GM12878 (cell line): ENCODE data around the gene GARIN5A. TPM values are rescaled to one million over a fixed set of nuclear protein-coding genes. Genes with fewer than 3 reads are reported as not detected.
A peak's percentile ranks its signal among the peaks of the same experiment; 100 is the strongest.

Experiments
- ATAC-seq: fragments of 200-7000 bp; cut with Tn5 transposase; 3 replicates; pipeline ENCODE4 v1.9.1; 2020; ENCODE audit warnings: mild to moderate bottlenecking, moderate library complexity
- BruUV-seq: library from RNA; stranded (reverse); fragments of 400-500 nt; replicated peaks from 2 replicates; lab custom pipeline; 2021; lab: Mats Ljungman, UMichigan
- CTCF ChIA-PET: fragments of 300-600 bp; sonication (Branson Sonifier 250); formaldehyde crosslinking; extraction: SDS; loops from one replicate; lab custom pipeline; 2021; ENCODE audit warnings: inconsistent platforms; lab: Yijun Ruan, JAX
- POLR2A ChIA-PET: fragments of 350-600 bp; formaldehyde crosslinking; extraction: SDS; loops from one replicate; lab custom pipeline; 2021; ENCODE audit warnings: inconsistent platforms; lab: Charles Lee
- RAD21 ChIA-PET: fragments of 300-600 bp; sonication (Branson Sonifier 250); formaldehyde crosslinking; loops from one replicate; lab custom pipeline; 2023; ENCODE audit warnings: antibody characterized with exemption; ENCODE audit not compliant: unreplicated experiment; lab: Charles Lee
- SMC1A ChIA-PET: fragments of 300-600 bp; sonication (Branson Sonifier 250); formaldehyde crosslinking; loops from one replicate; lab custom pipeline; 2023; ENCODE audit not compliant: unreplicated experiment, uncharacterized antibody; lab: Charles Lee
- DNase-seq: peaks from one replicate; pipeline ENCODE4 v3.0.0-alpha.2; 2011; ENCODE audit warnings: low read depth, low spot score
- FAIRE-seq: peaks from 3 replicates; lab custom pipeline; 2011; peaks lifted over from hg19 to GRCh38; lab: Jason Lieb, UNC
- H2AFZ ChIP-seq: 2 replicates; pipeline ENCODE4 v1.6.0; 2011; ENCODE audit warnings: low read depth, low read length, control low read depth; ENCODE audit not compliant: control insufficient read depth
- H3K27ac ChIP-seq: 2 replicates; pipeline ENCODE4 v1.5.1; 2011; ENCODE audit warnings: control low read depth; ENCODE audit not compliant: control insufficient read depth, insufficient read depth
- H3K27me3 ChIP-seq, 2 experiments: replicated peaks in 1 of 2; 2 replicates each; pipeline versions ENCODE4 v1.6.0 to v1.6.1; 2011; ENCODE audit warnings: low read length in 1 of 2; ENCODE audit not compliant: control insufficient read depth in 2 of 2, insufficient read depth in 2 of 2
- H3K36me3 ChIP-seq, 2 experiments: 2 replicates each; pipeline ENCODE4 v1.5.1; 2011; ENCODE audit warnings: low read length in 1 of 2; ENCODE audit not compliant: control insufficient read depth in 2 of 2, insufficient read depth in 2 of 2
- H3K4me1 ChIP-seq: 2 replicates; pipeline ENCODE4 v1.6.1; 2011; ENCODE audit warnings: mild to moderate bottlenecking, low read length, moderate library complexity, mixed read lengths; ENCODE audit not compliant: control insufficient read depth, insufficient read depth
- H3K4me2 ChIP-seq: 2 replicates; pipeline ENCODE4 v1.6.0; 2011; ENCODE audit warnings: control low read depth; ENCODE audit not compliant: control insufficient read depth, insufficient read depth
- H3K4me3 ChIP-seq: fragments of 200-600 bp; sonication (generic); 2 replicates; pipeline ENCODE4 v1.5.1; 2016
- H3K79me2 ChIP-seq: 2 replicates; pipeline ENCODE4 v1.6.0; 2011; ENCODE audit warnings: low read length; ENCODE audit not compliant: control insufficient read depth, insufficient read depth
- H3K9ac ChIP-seq: 2 replicates; pipeline ENCODE4 v1.8.0; 2011; ENCODE audit warnings: low read length, control low read depth, mixed read lengths; ENCODE audit not compliant: control insufficient read depth, insufficient read depth
- H3K9me3 ChIP-seq: replicated peaks from 3 replicates; pipeline ENCODE4 v1.5.1; 2011; ENCODE audit warnings: mild to moderate bottlenecking, low read length; ENCODE audit not compliant: control insufficient read depth, insufficient read depth
- H4K20me1 ChIP-seq: 2 replicates; pipeline ENCODE4 v1.6.0; 2011; ENCODE audit not compliant: control insufficient read depth, insufficient read depth
- ATF7 ChIP-seq: fragments of 450-650 bp; IDR thresholded peaks from 2 replicates; pipeline ENCODE4 v1.6.1; 2016; ENCODE audit warnings: low read depth, mild to moderate bottlenecking
- BHLHE40 ChIP-seq, 2 experiments: fragments of 450-650 bp in 1 of 2; IDR thresholded peaks; 2 replicates each; pipeline ENCODE4 v1.6.1; 2011 to 2017; ENCODE audit warnings: low read depth in 2 of 2, borderline replicate concordance in 1 of 2, improper control_type of control experiment in 1 of 2, low read length in 1 of 2, mild to moderate bottlenecking in 1 of 2
- CHD4 ChIP-seq: fragments of 200-600 bp; sonication (generic); IDR thresholded peaks from 2 replicates; pipeline ENCODE4 v1.6.1; 2016; ENCODE audit warnings: mild to moderate bottlenecking
- ETV6 ChIP-seq, 2 experiments: fragments of 450-650 bp in 1 of 2; IDR thresholded peaks in 1 of 2; conservative IDR thresholded peaks in 1 of 2; 2 replicates each; pipeline ENCODE4 v1.6.1; 2014; ENCODE audit warnings: antibody characterized with exemption in 1 of 2, borderline replicate concordance in 1 of 2, low read depth in 1 of 2, mild to moderate bottlenecking in 1 of 2, moderate library complexity in 1 of 2
- IRF4 ChIP-seq: IDR thresholded peaks from 2 replicates; pipeline ENCODE4 v1.6.1; 2011; ENCODE audit warnings: low read depth, low read length
- JUNB ChIP-seq: IDR thresholded peaks from 2 replicates; pipeline ENCODE4 v1.6.1; 2016; ENCODE audit warnings: antibody characterized with exemption, mild to moderate bottlenecking
- PAX5 ChIP-seq: IDR thresholded peaks from 2 replicates; pipeline ENCODE4 v1.6.1; 2011; ENCODE audit warnings: low read depth, low read length, borderline replicate concordance
- POLR2AphosphoS2 ChIP-seq: IDR thresholded peaks from 2 replicates; pipeline ENCODE4 v1.6.1; 2011; ENCODE audit warnings: low read depth, mild to moderate bottlenecking, low read length, improper control_type of control experiment, moderate library complexity
- RFX5 ChIP-seq: IDR thresholded peaks from 2 replicates; pipeline ENCODE4 v1.6.1; 2011; ENCODE audit warnings: low read depth, low read length, improper control_type of control experiment
- RUNX3 ChIP-seq: IDR thresholded peaks from 2 replicates; pipeline ENCODE4 v1.6.1; 2012; ENCODE audit warnings: low read length, inconsistent platforms
- SMARCA5 ChIP-seq: fragments of 450-650 bp; IDR thresholded peaks from 2 replicates; pipeline ENCODE4 v1.6.1; 2017; ENCODE audit warnings: mild to moderate bottlenecking
- ZNF217 ChIP-seq: fragments of 450-650 bp; IDR thresholded peaks from 2 replicates; pipeline ENCODE4 v1.6.1; 2017; ENCODE audit warnings: antibody characterized with exemption, mild to moderate bottlenecking
- ZNF24 ChIP-seq: fragments of 450-650 bp; IDR thresholded peaks from 2 replicates; pipeline ENCODE4 v1.6.1; 2017; ENCODE audit warnings: antibody characterized with exemption, mild to moderate bottlenecking
- WGBS: methylation state at CpG from one replicate; pipeline ENCODE4 v1.1.6; 2016; ENCODE audit warnings: low lambda C conversion rate; ENCODE audit not compliant: insufficient replicate concordance, insufficient coverage; ENCODE audit errors: missing lambda C conversion rate; 5-methylcytosine and 5-hydroxymethylcytosine counted together
- in situ Hi-C: fragments of 300-500 bp; cut with MboI; formaldehyde crosslinking; loops from 9 replicates; pipeline ENCODE4 v1.14.3; 2018; ENCODE audit warnings: mixed read lengths
- intact Hi-C: fragments of 100-400 bp; cut with micrococcal nuclease; formaldehyde crosslinking; loops from one replicate; pipeline ENCODE4 v1.14.2; 2022; ENCODE audit not compliant: unreplicated experiment
- polyA plus RNA-seq, 11 experiments: library from polyadenylated mRNA; depleted of rRNA in 4 of 11; unstranded in 6 of 11; stranded (reverse) in 5 of 11; fragments of >200 nt; fragmentation: Nextera tagmentation in 4 of 11; fragmentation: Illumina TruSeq in 1 of 11; extraction: Ambion mirVana in 4 of 11; extraction: Trizol in 1 of 11; gene quantifications; 1 replicate in 1 of 11; 2 replicates in 10 of 11; pipeline versions ENCODE4 v1.2.1 to v1.2.3, GENCODE V29; 2011 to 2016; ENCODE audit warnings: inconsistent platforms in 2 of 11, missing spikeins in 2 of 11, low read depth in 1 of 11
- total RNA-seq, 4 experiments: library from RNA; depleted of rRNA in 3 of 4; stranded (reverse); fragments of >200 nt in 3 of 4; fragmentation: Illumina TruSeq in 1 of 4; extraction: Trizol in 1 of 4; gene quantifications; 2 replicates each; pipeline versions ENCODE4 v1.2.1 to v1.2.3, GENCODE V29; 2013 to 2021
- TF ChIP-seq, protein P1 (sequence below): fragments of 450-650 bp; IDR thresholded peaks from 2 replicates; pipeline ENCODE4 v1.6.1; 2017; ENCODE audit warnings: borderline replicate concordance
- TF ChIP-seq, protein P2 (sequence below): fragments of 150-350 bp; IDR thresholded peaks from 2 replicates; pipeline ENCODE4 v1.6.1; 2014; ENCODE audit warnings: mild to moderate bottlenecking, low read depth, low read length
- TF ChIP-seq, protein P3 (sequence below): fragments of 450-650 bp; IDR thresholded peaks from 2 replicates; pipeline ENCODE4 v1.6.1; 2014; ENCODE audit warnings: mild to moderate bottlenecking
- TF ChIP-seq, protein P4 (sequence below), 3 experiments: IDR thresholded peaks in 2 of 3; conservative IDR thresholded peaks in 1 of 3; 2 replicates each; pipeline ENCODE4 v1.5.1; 2011; ENCODE audit warnings: low read depth in 3 of 3, low read length in 3 of 3, mild to moderate bottlenecking in 3 of 3, control low read depth in 2 of 3, moderate library complexity in 2 of 3, inconsistent platforms in 1 of 3, mixed read lengths in 1 of 3; ENCODE audit not compliant: control insufficient read depth in 2 of 3, insufficient read depth in 1 of 3; ENCODE audit errors: extremely low read depth in 1 of 3

The GARIN5A gene
- total and polyA plus RNA-seq, 10 of the 15 experiments (the other 5 are each of a cell fraction or from before 2014, with no cell fraction given), result 0.18 to 1.2 (median 0.24) TPM; not detected in 6

DNA sequence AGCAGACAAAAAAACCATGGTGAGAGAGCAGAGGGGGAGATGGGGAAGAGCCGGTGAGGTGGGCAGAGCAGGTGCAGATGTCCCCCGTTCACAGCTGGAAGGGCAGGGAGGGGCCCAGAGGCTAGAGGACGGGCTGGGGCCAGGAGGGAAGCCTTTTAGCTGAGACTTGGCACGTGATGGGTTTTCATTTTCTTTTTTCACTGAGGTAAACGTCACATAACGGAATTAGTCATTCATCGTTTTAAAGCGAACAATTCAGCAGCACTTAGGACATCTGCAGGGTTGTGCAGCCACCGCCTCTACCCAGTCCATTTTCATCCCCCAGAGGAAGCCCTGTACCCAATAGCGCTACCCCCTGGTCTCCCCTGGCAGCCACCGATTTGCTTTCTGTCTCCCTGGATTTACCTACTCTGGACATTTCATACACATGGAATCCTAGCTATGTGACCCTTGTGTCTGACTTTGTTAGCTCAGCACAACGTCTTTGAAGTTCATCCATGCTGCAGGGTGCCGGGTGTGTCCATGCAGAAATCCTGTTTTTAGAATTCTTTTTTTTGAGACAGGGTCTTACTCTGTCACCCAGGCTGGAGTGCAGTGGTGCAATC is 16.4 kb downstream of the GARIN5A start:
- in situ Hi-C loops, result loop anchor here (5.0 kb wide), 1 partner anchor 93 kb away; the partner anchor contains the start of gene NAPSA
- H3K9me3 ChIP-seq, result no peaks in the 10 kb centered on the region
- BruUV-seq, result no TSS peak
- no peaks in the 10 kb centered on the region for H3K27me3 ChIP-seq
- H3K36me3 ChIP-seq, result no peaks in the 10 kb centered on the region
- peak overlapping the region; percentile 34 for H3K9ac ChIP-seq
- CTCF ChIA-PET, result interaction anchor here (0.6 to 4.6 kb wide), 31 partner anchors 10 to 312 kb away, joined by 3 to 167 read pairs (median 5); partner anchors contain the start of genes JOSD2, KCNC3, NAPSA and NR1H2
- intact Hi-C loops, result loop anchor here (2.0 kb wide), 2 partner anchors 29 to 41 kb away; partner anchors contain the start of gene SPIB
- RAD21 ChIA-PET, result interaction anchor here (0.6 to 3.9 kb wide), 29 partner anchors 13 to 304 kb away, joined by 3 to 72 read pairs (median 4); partner anchors contain the start of genes JOSD2, KCNC3, MYBPC2 and NAPSA
- POLR2A ChIA-PET, result interaction anchor here (0.5 to 2.0 kb wide), 13 partner anchors 11 to 1467 kb away, joined by 3 to 35 read pairs (median 4); partner anchors contain the start of genes NAPSA, NR1H2, POLD1 and RUVBL2
- FAIRE-seq (peak; percentile 23), DNase-seq (peak; percentile 75), ATAC-seq (peak; percentile 95)
- H4K20me1 ChIP-seq, result no peaks in the 10 kb centered on the region
- H3K4me2 ChIP-seq, result peak overlapping the region; percentile 99
- H3K4me1 ChIP-seq, result peaks cover 20% of the 10 kb centered on the region
- WGBS, result 5% methylated on average over 13 of the region's 13 CpGs
- SMC1A ChIA-PET, result interaction anchor here (0.6 to 4.6 kb wide), 23 partner anchors 17 to 119 kb away, joined by 3 to 68 read pairs (median 5); partner anchors contain the start of genes NAPSA, NR1H2, POLD1 and SPIB
- H3K79me2 ChIP-seq, result no peaks in the 10 kb centered on the region
- H3K27ac ChIP-seq, result peak overlapping the region; percentile 73
- H3K4me3 ChIP-seq, result peak overlapping the region; percentile 45; the same call in 1 of the 2 replicates
- peak overlapping the region; percentile 86 for H2AFZ ChIP-seq
- TF ChIP-seq JUNB (peak; percentile 51; the same call in 1 of the 2 replicates), PAX5 (peak; percentile 6; the same call in 1 of the 2 replicates), RUNX3 (peak; percentile 50; the same call in 1 of the 2 replicates), ATF7 (peak; percentile 77), CHD4 (no peak), SMARCA5 (no peak), RFX5 (no peak), ZNF24 (no peak), BHLHE40 (IDR thresholded peaks at IDR 0.05; ENCODE audit: borderline replicate concordance in 1 of 2, low read depth in 2 of 2, low read length in 1 of 2) (peak; percentile 97 to 98), ETV6 (conservative IDR thresholded peaks at IDR 0.05 in 1 of 2, IDR thresholded peaks at IDR 0.05 in 1 of 2; ENCODE audit: borderline replicate concordance in 1 of 2, low read depth in 1 of 2) (no peak), ZNF217 (no peak), IRF4 (0 out of 2 replicates have a peak, but pooled peaks have one; percentile 10), POLR2AphosphoS2 (no peak)
- TF ChIP-seq, protein P1, sequence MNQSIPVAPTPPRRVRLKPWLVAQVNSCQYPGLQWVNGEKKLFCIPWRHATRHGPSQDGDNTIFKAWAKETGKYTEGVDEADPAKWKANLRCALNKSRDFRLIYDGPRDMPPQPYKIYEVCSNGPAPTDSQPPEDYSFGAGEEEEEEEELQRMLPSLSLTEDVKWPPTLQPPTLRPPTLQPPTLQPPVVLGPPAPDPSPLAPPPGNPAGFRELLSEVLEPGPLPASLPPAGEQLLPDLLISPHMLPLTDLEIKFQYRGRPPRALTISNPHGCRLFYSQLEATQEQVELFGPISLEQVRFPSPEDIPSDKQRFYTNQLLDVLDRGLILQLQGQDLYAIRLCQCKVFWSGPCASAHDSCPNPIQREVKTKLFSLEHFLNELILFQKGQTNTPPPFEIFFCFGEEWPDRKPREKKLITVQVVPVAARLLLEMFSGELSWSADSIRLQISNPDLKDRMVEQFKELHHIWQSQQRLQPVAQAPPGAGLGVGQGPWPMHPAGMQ, result no peak
- TF ChIP-seq, protein P2, sequence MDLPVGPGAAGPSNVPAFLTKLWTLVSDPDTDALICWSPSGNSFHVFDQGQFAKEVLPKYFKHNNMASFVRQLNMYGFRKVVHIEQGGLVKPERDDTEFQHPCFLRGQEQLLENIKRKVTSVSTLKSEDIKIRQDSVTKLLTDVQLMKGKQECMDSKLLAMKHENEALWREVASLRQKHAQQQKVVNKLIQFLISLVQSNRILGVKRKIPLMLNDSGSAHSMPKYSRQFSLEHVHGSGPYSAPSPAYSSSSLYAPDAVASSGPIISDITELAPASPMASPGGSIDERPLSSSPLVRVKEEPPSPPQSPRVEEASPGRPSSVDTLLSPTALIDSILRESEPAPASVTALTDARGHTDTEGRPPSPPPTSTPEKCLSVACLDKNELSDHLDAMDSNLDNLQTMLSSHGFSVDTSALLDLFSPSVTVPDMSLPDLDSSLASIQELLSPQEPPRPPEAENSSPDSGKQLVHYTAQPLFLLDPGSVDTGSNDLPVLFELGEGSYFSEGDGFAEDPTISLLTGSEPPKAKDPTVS, result no peak
- TF ChIP-seq, protein P3, sequence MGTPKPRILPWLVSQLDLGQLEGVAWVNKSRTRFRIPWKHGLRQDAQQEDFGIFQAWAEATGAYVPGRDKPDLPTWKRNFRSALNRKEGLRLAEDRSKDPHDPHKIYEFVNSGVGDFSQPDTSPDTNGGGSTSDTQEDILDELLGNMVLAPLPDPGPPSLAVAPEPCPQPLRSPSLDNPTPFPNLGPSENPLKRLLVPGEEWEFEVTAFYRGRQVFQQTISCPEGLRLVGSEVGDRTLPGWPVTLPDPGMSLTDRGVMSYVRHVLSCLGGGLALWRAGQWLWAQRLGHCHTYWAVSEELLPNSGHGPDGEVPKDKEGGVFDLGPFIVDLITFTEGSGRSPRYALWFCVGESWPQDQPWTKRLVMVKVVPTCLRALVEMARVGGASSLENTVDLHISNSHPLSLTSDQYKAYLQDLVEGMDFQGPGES, result no peak
- TF ChIP-seq, protein P4, sequence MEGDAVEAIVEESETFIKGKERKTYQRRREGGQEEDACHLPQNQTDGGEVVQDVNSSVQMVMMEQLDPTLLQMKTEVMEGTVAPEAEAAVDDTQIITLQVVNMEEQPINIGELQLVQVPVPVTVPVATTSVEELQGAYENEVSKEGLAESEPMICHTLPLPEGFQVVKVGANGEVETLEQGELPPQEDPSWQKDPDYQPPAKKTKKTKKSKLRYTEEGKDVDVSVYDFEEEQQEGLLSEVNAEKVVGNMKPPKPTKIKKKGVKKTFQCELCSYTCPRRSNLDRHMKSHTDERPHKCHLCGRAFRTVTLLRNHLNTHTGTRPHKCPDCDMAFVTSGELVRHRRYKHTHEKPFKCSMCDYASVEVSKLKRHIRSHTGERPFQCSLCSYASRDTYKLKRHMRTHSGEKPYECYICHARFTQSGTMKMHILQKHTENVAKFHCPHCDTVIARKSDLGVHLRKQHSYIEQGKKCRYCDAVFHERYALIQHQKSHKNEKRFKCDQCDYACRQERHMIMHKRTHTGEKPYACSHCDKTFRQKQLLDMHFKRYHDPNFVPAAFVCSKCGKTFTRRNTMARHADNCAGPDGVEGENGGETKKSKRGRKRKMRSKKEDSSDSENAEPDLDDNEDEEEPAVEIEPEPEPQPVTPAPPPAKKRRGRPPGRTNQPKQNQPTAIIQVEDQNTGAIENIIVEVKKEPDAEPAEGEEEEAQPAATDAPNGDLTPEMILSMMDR (IDR thresholded peaks at IDR 0.05 in 2 of 3, conservative IDR thresholded peaks at IDR 0.05 in 1 of 3; ENCODE audit: control insufficient read depth in 2 of 3, extremely low read depth in 1 of 3, insufficient read depth in 1 of 3, low read depth in 3 of 3, low read length in 3 of 3), result peak; percentile 35 to 43 (median 40); a peak in 5 of 6 replicates
